Gastroesophageal sphincter (tissue), 4 donors: Measurements from ENCODE around the gene NOS1AP. TPM values are rescaled to one million over a fixed set of nuclear protein-coding genes. Genes with fewer than 3 reads are reported as not detected.

ENCODE experiments used
- ATAC-seq: fragments of 150-250 bp; one replicate; pipeline ENCODE4 v1.9.1; 2016; ENCODE audit warnings: mild to moderate bottlenecking, moderate library complexity
- H3K27ac ChIP-seq, 4 donors: fragments of 200-600 bp; sonication (generic) in 3 of 4; 1 replicate in 3 of 4; 2 replicates in 1 of 4; pipeline ENCODE4 v1.5.1; 2016 to 2019
- H3K27me3 ChIP-seq: fragments of 200-600 bp; sonication (generic); one replicate; pipeline ENCODE4 v1.5.1; 2019
- H3K36me3 ChIP-seq, 2 donors: fragments of 200-600 bp; sonication (generic); one replicate each; pipeline ENCODE4 v1.5.1; 2019; ENCODE audit warnings: control low read depth in 1 of 2
- H3K4me1 ChIP-seq, 3 donors: fragments of 200-600 bp; sonication (generic); 1 replicate in 2 of 3; 2 replicates in 1 of 3; pipeline ENCODE4 v1.5.1; 2016 to 2019; ENCODE audit warnings: control low read depth in 2 of 3
- H3K4me3 ChIP-seq, 2 donors: fragments of 200-600 bp; sonication (generic); one replicate each; pipeline ENCODE4 v1.5.1; 2019; ENCODE audit warnings: mild to moderate bottlenecking in 1 of 2, moderate library complexity in 1 of 2
- H3K9me3 ChIP-seq, 3 donors: fragments of 200-600 bp; sonication (generic); one replicate each; pipeline ENCODE4 v1.5.1; 2017 to 2019; ENCODE audit warnings: control low read depth in 2 of 3
- CTCF ChIP-seq, 4 experiments: fragments of 200-600 bp in 2 of 4; fragments of 450-650 bp in 2 of 4; sonication (generic) in 1 of 4; IDR thresholded peaks; one replicate each; pipeline ENCODE4 v1.5.1; 2017 to 2019; ENCODE audit warnings: antibody characterized with exemption in 4 of 4, mild to moderate bottlenecking in 2 of 4, moderate library complexity in 2 of 4
- EP300 ChIP-seq: sonication (generic); formaldehyde crosslinking; IDR thresholded peaks from one replicate; pipeline ENCODE4 v1.6.1; 2017; ENCODE audit warnings: antibody characterized with exemption, mild to moderate bottlenecking
- POLR2A ChIP-seq, 2 donors: fragments of 450-650 bp; IDR thresholded peaks; one replicate each; pipeline ENCODE4 v1.6.1; 2017; ENCODE audit warnings: antibody characterized with exemption in 2 of 2, mild to moderate bottlenecking in 2 of 2, moderate library complexity in 1 of 2
- POLR2AphosphoS5 ChIP-seq: sonication (generic); formaldehyde crosslinking; IDR thresholded peaks from one replicate; pipeline ENCODE4 v1.6.1; 2017; ENCODE audit warnings: antibody characterized with exemption
- WGBS, 2 donors: methylation state at CpG; one replicate each; pipeline ENCODE4 v1.1.5; 2018; ENCODE audit warnings: low coverage in 1 of 2; 5-methylcytosine and 5-hydroxymethylcytosine counted together
- total RNA-seq, 4 donors: library from RNA; depleted of rRNA; stranded (reverse); fragments of >200 nt; gene quantifications; one replicate each; pipeline ENCODE4 v1.1.0, GENCODE V29; 2016

Gene NOS1AP
- total RNA-seq, 4 donors from 2014 or later, result 3.5 to 7.8 (median 4.1) TPM

DNA sequence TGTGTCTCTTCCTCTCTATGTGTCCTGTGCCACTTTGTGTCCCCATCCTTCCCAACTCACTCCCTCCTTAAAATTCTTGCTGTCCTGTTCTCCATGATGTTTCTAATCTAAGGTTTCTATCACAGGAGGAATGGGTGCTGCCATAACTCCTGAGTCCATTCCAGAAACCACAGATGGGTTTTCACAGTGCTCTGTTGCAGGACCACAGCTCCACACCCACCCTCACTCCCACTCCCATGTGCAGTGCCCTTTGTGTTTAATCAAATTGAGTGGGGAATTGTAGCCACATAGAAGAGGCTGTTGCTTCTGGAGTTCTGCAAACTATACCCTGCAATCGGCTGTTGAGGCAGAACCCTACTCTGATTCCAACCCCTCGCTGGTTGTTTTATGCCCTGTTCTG is 165.1 kb downstream of the NOS1AP start:
- TF ChIP-seq CTCF (IDR thresholded peaks at IDR 0.05) (no peak), POLR2AphosphoS5 (no peak), EP300 (no peak), POLR2A (IDR thresholded peaks at IDR 0.05) (no peak)
- H3K4me3 ChIP-seq, result no peak overlapping the region
- no peaks in the 10 kb centered on the region for H3K27me3 ChIP-seq
- no peak for ATAC-seq
- no peaks in the 10 kb centered on the region for H3K36me3 ChIP-seq
- no peaks in the 10 kb centered on the region for H3K9me3 ChIP-seq
- no peak overlapping the region for H3K27ac ChIP-seq
- H3K4me1 ChIP-seq, result peaks cover 0 to 8% (median 5%) of the 10 kb centered on the region in 3 donors
- WGBS, 2 donors, result 86% methylated on average over 2 of the region's 2 CpGs; no CpG with 5 or more reads in 1 of the 2 donors

- Histone ChIP-seq H3K4me3 (no peak overlapping the region), H3K4me1 (peaks cover 0 to 8% (median 5%) of the 10 kb centered on the region in 3 donors), H3K27ac (no peak overlapping the region), H3K27me3 (no peaks in the 10 kb centered on the region), H3K36me3 (no peaks in the 10 kb centered on the region), H3K9me3 (no peaks in the 10 kb centered on the region)
- peak; percentile 31 for ATAC-seq
- 80 to 91% methylated on average over 4 to 5 of the region's 7 CpGs for WGBS, 2 donors
- TF ChIP-seq POLR2AphosphoS5 (peak; percentile 9), CTCF (IDR thresholded peaks at IDR 0.05) (no peak), POLR2A (IDR thresholded peaks at IDR 0.05) (no peak), EP300 (no peak)
Observed at GRCh38 chr1:162235241-162235800, 165.8 kb downstream of the NOS1AP start.

GRCh38 chr1:162236201-162236600 is 166.7 kb downstream of the NOS1AP start:
- Histone ChIP-seq H3K27ac (no peak overlapping the region), H3K36me3 (no peaks in the 10 kb centered on the region), H3K4me3 (no peak overlapping the region), H3K4me1 (peaks cover 0 to 8% (median 5%) of the 10 kb centered on the region in 3 donors), H3K27me3 (no peaks in the 10 kb centered on the region), H3K9me3 (no peaks in the 10 kb centered on the region)
- TF ChIP-seq POLR2AphosphoS5, result no peak
- TF ChIP-seq POLR2A (IDR thresholded peaks at IDR 0.05), result no peak
- TF ChIP-seq CTCF (IDR thresholded peaks at IDR 0.05), result no peak
- TF ChIP-seq EP300, result no peak
- ATAC-seq, result no peak
- WGBS, 2 donors, result 14 to 57% methylated on average over 1 to 2 of the region's 3 CpGs

DNA sequence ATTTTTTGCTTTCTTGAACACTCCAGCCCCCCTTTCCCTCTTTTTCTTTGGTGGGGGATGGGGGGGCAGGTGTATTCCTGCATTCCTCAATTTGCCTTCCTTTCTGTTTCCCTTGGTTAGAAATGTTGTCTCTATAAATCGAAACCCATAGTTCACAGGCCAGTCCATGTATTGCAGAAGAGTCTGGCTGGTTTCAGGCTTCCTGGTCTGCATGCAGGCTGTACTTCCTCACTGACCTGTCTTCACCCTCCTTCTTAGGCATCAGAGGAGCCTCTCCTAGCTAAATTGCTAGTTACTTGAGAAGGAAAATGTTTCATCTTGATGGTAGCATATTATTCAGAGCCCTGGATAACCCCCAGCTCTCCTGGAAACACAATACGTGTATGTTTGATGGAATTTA is 167.1 kb downstream of the NOS1AP start:
- Histone ChIP-seq H3K27me3 (no peaks in the 10 kb centered on the region), H3K36me3 (no peaks in the 10 kb centered on the region), H3K9me3 (no peaks in the 10 kb centered on the region), H3K4me1 (peaks cover 0 to 8% (median 5%) of the 10 kb centered on the region in 3 donors), H3K27ac (no peak overlapping the region), H3K4me3 (no peak overlapping the region)
- TF ChIP-seq CTCF (IDR thresholded peaks at IDR 0.05), result no peak
- WGBS, 2 donors, result 67% methylated on average over 2 of the region's 2 CpGs; no CpG with 5 or more reads in 1 of the 2 donors
- ATAC-seq, result no peak

DNA sequence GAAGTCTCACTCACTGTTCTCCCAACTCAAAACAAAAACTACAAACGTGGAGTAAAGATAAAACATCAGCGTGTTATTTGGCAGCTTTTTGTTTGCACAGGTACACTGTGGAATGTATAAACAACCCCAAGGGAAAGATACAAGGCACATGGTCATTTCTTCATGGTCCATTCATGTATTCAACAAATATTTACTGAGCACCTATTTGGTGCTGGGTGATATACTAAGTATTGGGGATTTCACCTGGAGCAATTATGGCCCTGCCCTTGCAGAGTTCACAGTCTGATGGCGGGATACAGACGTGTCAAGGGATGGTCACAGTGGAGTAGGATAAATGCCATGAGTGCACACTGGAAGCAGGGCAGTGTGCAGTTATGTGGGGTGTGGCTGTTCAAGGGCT is 171.1 kb downstream of the NOS1AP start:
- no peak overlapping the region for H3K27ac ChIP-seq
- no peak for ATAC-seq
- no peaks in the 10 kb centered on the region for H3K9me3 ChIP-seq
- no peaks in the 10 kb centered on the region for H3K27me3 ChIP-seq
- H3K4me3 ChIP-seq, result no peak overlapping the region
- peaks cover 0 to 8% (median 5%) of the 10 kb centered on the region in 3 donors for H3K4me1 ChIP-seq
- H3K36me3 ChIP-seq, result no peaks in the 10 kb centered on the region
- 77 to 86% methylated on average over 4 of the region's 4 CpGs for WGBS, 2 donors
- TF ChIP-seq POLR2A (IDR thresholded peaks at IDR 0.05), result no peak
- TF ChIP-seq POLR2AphosphoS5, result no peak
- TF ChIP-seq CTCF (IDR thresholded peaks at IDR 0.05), result no peak
- TF ChIP-seq EP300, result no peak
